ENCODE measurements around the gene AHI1. TPM values are rescaled to one million over a fixed set of nuclear protein-coding genes. Genes with fewer than 3 reads are reported as not detected.
A peak's percentile ranks its signal among the peaks of the same experiment; 100 is the strongest.

Gene AHI1
- total RNA-seq, 1 experiment from 2014 or later, result 11.3 TPM

GRCh38 chr6:135258970-135259369, 238.6 kb downstream of the AHI1 start:
- CTCF ChIA-PET, result no interaction called here
- POLR2A ChIA-PET, result no interaction called here
- Mint-ChIP-seq H3K27ac (ENCODE audit: unreplicated experiment) (no peak overlapping the region), H3K27me3 (ENCODE audit: insufficient read depth, unreplicated experiment) (peaks cover 4% of the 10 kb centered on the region), H3K36me3 (ENCODE audit: insufficient read depth, unreplicated experiment) (no peaks in the 10 kb centered on the region), H3K9me3 (ENCODE audit: unreplicated experiment) (peaks cover 10% of the 10 kb centered on the region), H3K4me1 (ENCODE audit: low read depth, unreplicated experiment) (peaks cover 14% of the 10 kb centered on the region), H3K4me3 (ENCODE audit: unreplicated experiment) (no peak overlapping the region)
- DNase-seq, result peak in 1 of 2 experiments; percentile 8
- Histone ChIP-seq H3K9me3 (no peaks in the 10 kb centered on the region), H3K4me1 (no peaks in the 10 kb centered on the region), H3K36me3 (ENCODE audit: control insufficient read depth, insufficient read depth, low read length) (no peaks in the 10 kb centered on the region), H3K4me3 (ENCODE audit: low read depth, low read length) (no peak overlapping the region), H3K27me3 (replicated peaks; ENCODE audit: control insufficient read depth, insufficient read depth, low read length) (no peaks in the 10 kb centered on the region)
- TF ChIP-seq, protein P1, sequence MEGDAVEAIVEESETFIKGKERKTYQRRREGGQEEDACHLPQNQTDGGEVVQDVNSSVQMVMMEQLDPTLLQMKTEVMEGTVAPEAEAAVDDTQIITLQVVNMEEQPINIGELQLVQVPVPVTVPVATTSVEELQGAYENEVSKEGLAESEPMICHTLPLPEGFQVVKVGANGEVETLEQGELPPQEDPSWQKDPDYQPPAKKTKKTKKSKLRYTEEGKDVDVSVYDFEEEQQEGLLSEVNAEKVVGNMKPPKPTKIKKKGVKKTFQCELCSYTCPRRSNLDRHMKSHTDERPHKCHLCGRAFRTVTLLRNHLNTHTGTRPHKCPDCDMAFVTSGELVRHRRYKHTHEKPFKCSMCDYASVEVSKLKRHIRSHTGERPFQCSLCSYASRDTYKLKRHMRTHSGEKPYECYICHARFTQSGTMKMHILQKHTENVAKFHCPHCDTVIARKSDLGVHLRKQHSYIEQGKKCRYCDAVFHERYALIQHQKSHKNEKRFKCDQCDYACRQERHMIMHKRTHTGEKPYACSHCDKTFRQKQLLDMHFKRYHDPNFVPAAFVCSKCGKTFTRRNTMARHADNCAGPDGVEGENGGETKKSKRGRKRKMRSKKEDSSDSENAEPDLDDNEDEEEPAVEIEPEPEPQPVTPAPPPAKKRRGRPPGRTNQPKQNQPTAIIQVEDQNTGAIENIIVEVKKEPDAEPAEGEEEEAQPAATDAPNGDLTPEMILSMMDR (IDR thresholded peaks at IDR 0.05; ENCODE audit: insufficient read depth in 1 of 2, low read depth in 1 of 2, low read length in 1 of 2, severe bottlenecking in 1 of 2, unreplicated experiment in 1 of 2), result no peak
- BruUV-seq (replicated peaks), result no TSS peak
- intact Hi-C loops (cut with micrococcal nuclease; ENCODE audit: unreplicated experiment), result no loop called here

GRCh38 chr6:135257631-135258405, 239.7 kb downstream of the AHI1 start:
- POLR2A ChIA-PET, result no interaction called here
- H3K27me3 ChIP-seq (replicated peaks; ENCODE audit: control insufficient read depth, insufficient read depth, low read length), result no peaks in the 10 kb centered on the region
- no peaks in the 10 kb centered on the region for H3K9me3 ChIP-seq
- Mint-ChIP-seq H3K4me1 (ENCODE audit: low read depth, unreplicated experiment) (peaks cover 14% of the 10 kb centered on the region), H3K4me3 (ENCODE audit: unreplicated experiment) (no peak overlapping the region), H3K27me3 (ENCODE audit: insufficient read depth, unreplicated experiment) (peaks cover 4% of the 10 kb centered on the region), H3K27ac (ENCODE audit: unreplicated experiment) (no peak overlapping the region), H3K9me3 (ENCODE audit: unreplicated experiment) (peaks cover 10% of the 10 kb centered on the region), H3K36me3 (ENCODE audit: insufficient read depth, unreplicated experiment) (no peaks in the 10 kb centered on the region)
- CTCF ChIA-PET, result interaction anchor here (0.6 kb wide), 1 partner anchor 36 kb away, joined by 11 read pairs; no protein-coding TSS in a partner anchor
- no peaks in the 10 kb centered on the region for H3K4me1 ChIP-seq
- H3K36me3 ChIP-seq (ENCODE audit: control insufficient read depth, insufficient read depth, low read length), result no peaks in the 10 kb centered on the region
- intact Hi-C loops (cut with micrococcal nuclease; ENCODE audit: unreplicated experiment), result no loop called here
- no peak overlapping the region for H3K4me3 ChIP-seq (ENCODE audit: low read depth, low read length)
- TF ChIP-seq, protein P1 (IDR thresholded peaks at IDR 0.05; ENCODE audit: insufficient read depth in 1 of 2, low read depth in 1 of 2, low read length in 1 of 2, severe bottlenecking in 1 of 2, unreplicated experiment in 1 of 2), result no peak
- DNase-seq, result no peak
- no TSS peak for BruUV-seq (replicated peaks)

DNA sequence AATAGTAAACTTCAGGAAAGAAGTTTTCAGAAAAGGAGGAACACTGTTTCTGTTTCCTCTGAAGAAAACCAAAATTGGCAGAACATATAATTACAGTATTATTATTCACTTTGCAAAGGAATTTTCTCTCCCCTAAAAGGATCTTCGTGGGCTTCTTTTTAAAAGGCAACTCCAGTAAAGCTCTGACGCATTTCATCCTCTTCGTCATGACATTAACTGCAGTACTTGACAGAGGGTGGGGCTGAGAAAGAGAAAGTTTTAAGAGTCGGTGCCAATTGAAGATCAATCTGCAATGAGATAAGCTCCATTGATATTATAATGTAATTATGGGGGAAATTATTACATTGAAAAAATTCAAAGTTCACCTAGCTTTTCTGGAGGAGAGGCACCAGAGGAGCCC, 240.7 kb downstream of the AHI1 start:
- intact Hi-C loops (cut with micrococcal nuclease; ENCODE audit: unreplicated experiment), result no loop called here
- ChIA-PET CTCF (no interaction called here), POLR2A (no interaction called here)
- Histone ChIP-seq H3K36me3 (ENCODE audit: control insufficient read depth, insufficient read depth, low read length) (no peaks in the 10 kb centered on the region), H3K9me3 (no peaks in the 10 kb centered on the region), H3K4me1 (no peaks in the 10 kb centered on the region), H3K27me3 (replicated peaks; ENCODE audit: control insufficient read depth, insufficient read depth, low read length) (no peaks in the 10 kb centered on the region), H3K4me3 (ENCODE audit: low read depth, low read length) (no peak overlapping the region)
- DNase-seq, result no peak
- Mint-ChIP-seq H3K36me3 (ENCODE audit: insufficient read depth, unreplicated experiment) (no peaks in the 10 kb centered on the region), H3K4me3 (ENCODE audit: unreplicated experiment) (no peak overlapping the region), H3K27ac (ENCODE audit: unreplicated experiment) (no peak overlapping the region), H3K9me3 (ENCODE audit: unreplicated experiment) (peaks cover 10% of the 10 kb centered on the region), H3K27me3 (ENCODE audit: insufficient read depth, unreplicated experiment) (peaks cover 4% of the 10 kb centered on the region), H3K4me1 (ENCODE audit: low read depth, unreplicated experiment) (peaks cover 14% of the 10 kb centered on the region)
- BruUV-seq (replicated peaks), result no TSS peak
- TF ChIP-seq, protein P1 (IDR thresholded peaks at IDR 0.05; ENCODE audit: insufficient read depth in 1 of 2, low read depth in 1 of 2, low read length in 1 of 2, severe bottlenecking in 1 of 2, unreplicated experiment in 1 of 2), result no peak

All from Caco-2 (cell line).